ENCODE measurements around the gene CD93. TPM values are rescaled to one million over a fixed set of nuclear protein-coding genes. Genes with fewer than 3 reads are reported as not detected.

CD93 gene
- total and polyA plus RNA-seq, 2 of the 8 experiments (the other 6 are each of a cell fraction or from before 2014, with no cell fraction given) = under 0.01 to 0.07 TPM

DNA sequence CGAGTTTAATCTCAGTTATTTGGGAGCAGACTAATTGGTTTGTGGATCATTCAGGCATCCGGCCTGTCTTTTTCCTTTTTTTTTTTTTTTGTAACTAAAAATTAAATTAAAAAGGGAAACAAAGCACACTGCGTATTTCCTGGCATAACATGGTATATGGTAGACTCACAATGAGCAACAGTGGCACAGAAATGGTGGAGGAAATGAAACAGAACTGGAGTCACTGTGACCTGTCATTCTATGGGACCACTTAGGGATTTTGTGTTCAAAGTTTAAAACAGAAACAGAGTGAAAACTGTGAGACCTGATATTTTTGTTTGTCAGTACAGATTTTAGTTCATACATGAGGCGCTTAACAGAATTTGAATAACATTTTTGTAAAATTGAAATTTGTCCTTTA lies 4.8 kb upstream of the CD93 start (continued):
- TF ChIP-seq CHD7 (IDR thresholded peaks at IDR 0.05; ENCODE audit: insufficient replicate concordance, low read length) (no peak), PHF8 (conservative IDR thresholded peaks at IDR 0.05; ENCODE audit: low read depth, low read length) (no peak), SRF (IDR thresholded peaks at IDR 0.05; ENCODE audit: low read depth, low read length) (no peak), CREB1 (IDR thresholded peaks at IDR 0.05) (no peak), RXRA (IDR thresholded peaks at IDR 0.05; ENCODE audit: insufficient read depth, low read depth, low read length) (no peak), POU5F1 (IDR thresholded peaks at IDR 0.05; ENCODE audit: low read depth, low read length) (no peak), NRF1 (IDR thresholded peaks at IDR 0.05; ENCODE audit: low read depth, low read length) (no peak), USF2 (IDR thresholded peaks at IDR 0.05; ENCODE audit: low read length) (no peak)
- TF ChIP-seq, protein P1, sequence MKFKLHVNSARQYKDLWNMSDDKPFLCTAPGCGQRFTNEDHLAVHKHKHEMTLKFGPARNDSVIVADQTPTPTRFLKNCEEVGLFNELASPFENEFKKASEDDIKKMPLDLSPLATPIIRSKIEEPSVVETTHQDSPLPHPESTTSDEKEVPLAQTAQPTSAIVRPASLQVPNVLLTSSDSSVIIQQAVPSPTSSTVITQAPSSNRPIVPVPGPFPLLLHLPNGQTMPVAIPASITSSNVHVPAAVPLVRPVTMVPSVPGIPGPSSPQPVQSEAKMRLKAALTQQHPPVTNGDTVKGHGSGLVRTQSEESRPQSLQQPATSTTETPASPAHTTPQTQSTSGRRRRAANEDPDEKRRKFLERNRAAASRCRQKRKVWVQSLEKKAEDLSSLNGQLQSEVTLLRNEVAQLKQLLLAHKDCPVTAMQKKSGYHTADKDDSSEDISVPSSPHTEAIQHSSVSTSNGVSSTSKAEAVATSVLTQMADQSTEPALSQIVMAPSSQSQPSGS (IDR thresholded peaks at IDR 0.05; ENCODE audit: low read length) = no peak

Data from H1 (cell line).